ENCODE measurements around the gene C3orf49.

Gene C3orf49

GRCh38 chr3:63819151-63819398, at the start of gene C3orf49:
Gene C3orf49, plus strand, starts transcription at chr3:63819299. Its CDS starts 173 bp downstream, at chr3:63819472.
- DNase-seq (ENCODE audit: low read depth) = no peak

GRCh38 chr3:63774781-63775180, 44.3 kb upstream of the C3orf49 start:
- DNase-seq (ENCODE audit: low read depth) = no peak

GRCh38 chr3:63779227-63779626, 39.9 kb upstream of the C3orf49 start:
- no peak for DNase-seq (ENCODE audit: low read depth)

GRCh38 chr3:63791974-63792373, 27.1 kb upstream of the C3orf49 start:
- DNase-seq (ENCODE audit: low read depth) = no peak

- DNase-seq (ENCODE audit: low read depth) = no peak
Measured at GRCh38 chr3:63795438-63795837, 23.7 kb upstream of the C3orf49 start.

- DNase-seq (ENCODE audit: low read depth) = no peak
Measured at GRCh38 chr3:63798544-63798943, 20.6 kb upstream of the C3orf49 start.

- no peak for DNase-seq (ENCODE audit: low read depth)
Measured at GRCh38 chr3:63798949-63799348, 20.1 kb upstream of the C3orf49 start.

- no peak for DNase-seq (ENCODE audit: low read depth)
Measured at GRCh38 chr3:63800097-63800496, 19.0 kb upstream of the C3orf49 start.

GRCh38 chr3:63803911-63804310, 15.2 kb upstream of the C3orf49 start:
- DNase-seq (ENCODE audit: low read depth) = no peak

GRCh38 chr3:63807961-63808565, 11.0 kb upstream of the C3orf49 start:
- DNase-seq (ENCODE audit: low read depth) = no peak

- no peak for DNase-seq (ENCODE audit: low read depth)
Measured at GRCh38 chr3:63808633-63809032, 10.5 kb upstream of the C3orf49 start.

- DNase-seq (ENCODE audit: low read depth) = no peak
Measured at GRCh38 chr3:63809607-63810006, 9.5 kb upstream of the C3orf49 start.

- DNase-seq (ENCODE audit: low read depth) = no peak
Measured at GRCh38 chr3:63814237-63814636, 4.9 kb upstream of the C3orf49 start.

GRCh38 chr3:63817225-63817624, 1.9 kb upstream of the C3orf49 start:
- no peak for DNase-seq (ENCODE audit: low read depth)

- DNase-seq (ENCODE audit: low read depth) = peak; percentile 38
Measured at GRCh38 chr3:63818282-63819150, 583 bp upstream of the C3orf49 start.

- DNase-seq (ENCODE audit: low read depth) = no peak
Measured at GRCh38 chr3:63824309-63824708, 5.2 kb downstream of the C3orf49 start.

GRCh38 chr3:63830526-63830925, 11.4 kb downstream of the C3orf49 start:
- DNase-seq (ENCODE audit: low read depth) = no peak

- DNase-seq (ENCODE audit: low read depth) = no peak
Measured at GRCh38 chr3:63832395-63832794, 13.3 kb downstream of the C3orf49 start.

GRCh38 chr3:63841704-63842103, 22.6 kb downstream of the C3orf49 start:
- DNase-seq (ENCODE audit: low read depth) = no peak

GRCh38 chr3:63842127-63842526, 23.0 kb downstream of the C3orf49 start:
- no peak for DNase-seq (ENCODE audit: low read depth)

- no peak for DNase-seq (ENCODE audit: low read depth)
Measured at GRCh38 chr3:63845215-63845614, 26.1 kb downstream of the C3orf49 start.

- DNase-seq (ENCODE audit: low read depth) = no peak
Measured at GRCh38 chr3:63847718-63848450, 28.8 kb downstream of the C3orf49 start.

- DNase-seq (ENCODE audit: low read depth) = no peak
Measured at GRCh38 chr3:63849175-63849574, 30.1 kb downstream of the C3orf49 start.
